Measurements from ENCODE around the gene C9orf153. TPM values are rescaled to one million over a fixed set of nuclear protein-coding genes. Genes with fewer than 3 reads are reported as not detected.

The C9orf153 gene
- total and polyA plus RNA-seq, 2 of the 13 experiments (the other 11 are each of a cell fraction or from before 2014, with no cell fraction given) = 0.17 to 0.44 TPM

GRCh38 chr9:86282077-86282978 lies 22.9 kb upstream of the C9orf153 start, which contains the start of gene ISCA1 (continued):
- peak; percentile 92; the same call in 1 of the 2 replicates for TF ChIP-seq ETV6 (CRISPR knock-in tag; conservative IDR thresholded peaks at IDR 0.05)
- TF ChIP-seq ZNF766 (CRISPR knock-in tag; IDR thresholded peaks at IDR 0.05; ENCODE audit: borderline replicate concordance) = no peak
- peak; percentile 33; the same call in 1 of the 2 replicates for TF ChIP-seq NCOA2 (CRISPR knock-in tag; IDR thresholded peaks at IDR 0.05)
- peak; percentile 55 for TF ChIP-seq KAT8 (CRISPR knock-in tag; IDR thresholded peaks at IDR 0.05)
- no peak for TF ChIP-seq AHR (CRISPR knock-in tag; IDR thresholded peaks at IDR 0.05)
- TF ChIP-seq ZNF549 (CRISPR knock-in tag; IDR thresholded peaks at IDR 0.05) = 0 out of 2 replicates have a peak, but pooled peaks have one; percentile 22
- no peak; the same call in 1 of the 2 replicates for TF ChIP-seq ZXDC (CRISPR knock-in tag; IDR thresholded peaks at IDR 0.05)
- TF ChIP-seq ZNF83 (CRISPR knock-in tag; IDR thresholded peaks at IDR 0.05; ENCODE audit: borderline replicate concordance) = no peak
- no peak for TF ChIP-seq ZNF274 (CRISPR knock-in tag; IDR thresholded peaks at IDR 0.05)
- TF ChIP-seq ZNF850 (CRISPR knock-in tag; conservative IDR thresholded peaks at IDR 0.05) = peak; percentile 94
- TF ChIP-seq HOXD1 (CRISPR knock-in tag; IDR thresholded peaks at IDR 0.05) = no peak
- TF ChIP-seq JUNB (CRISPR knock-in tag; IDR thresholded peaks at IDR 0.05; ENCODE audit: borderline replicate concordance) = no peak
- peak; percentile 52 for TF ChIP-seq KDM5A (IDR thresholded peaks at IDR 0.05; ENCODE audit: borderline replicate concordance, low read length)
- TF ChIP-seq ZNF12 (CRISPR knock-in tag; IDR thresholded peaks at IDR 0.05) = 0 out of 2 replicates have a peak, but pooled peaks have one; percentile 14
- TF ChIP-seq GTF3A (CRISPR knock-in tag; conservative IDR thresholded peaks at IDR 0.05) = peak; percentile 50; the same call in 1 of the 2 replicates
- TF ChIP-seq ZNF207 (IDR thresholded peaks at IDR 0.05; ENCODE audit: borderline replicate concordance) = no peak
- TF ChIP-seq IKZF1 (IDR thresholded peaks at IDR 0.05) = no peak
- peak; percentile 68; the same call in 1 of the 2 replicates for TF ChIP-seq MTA1 (CRISPR knock-in tag; IDR thresholded peaks at IDR 0.05; ENCODE audit: borderline replicate concordance)
- TF ChIP-seq MBNL3 (CRISPR knock-in tag; conservative IDR thresholded peaks at IDR 0.05) = no peak
- 0 out of 2 replicates have a peak, but pooled peaks have one; percentile 60 for TF ChIP-seq ZZZ3 (CRISPR knock-in tag; IDR thresholded peaks at IDR 0.05; ENCODE audit: borderline replicate concordance)
- TF ChIP-seq FOXA3 (CRISPR knock-in tag; IDR thresholded peaks at IDR 0.05) = peak; percentile 9; the same call in 1 of the 2 replicates
- TF ChIP-seq ZNF329 (CRISPR knock-in tag; IDR thresholded peaks at IDR 0.05; ENCODE audit: low read depth) = peak; percentile 82
- no peak for TF ChIP-seq AGO1 (IDR thresholded peaks at IDR 0.05; ENCODE audit: low read depth, low read length, poor library complexity, severe bottlenecking)
- no peak for TF ChIP-seq LBX2 (CRISPR knock-in tag; IDR thresholded peaks at IDR 0.05; ENCODE audit: borderline replicate concordance)
- no peak; the same call in 1 of the 2 replicates for TF ChIP-seq ZNF431 (CRISPR knock-in tag; IDR thresholded peaks at IDR 0.05; ENCODE audit: borderline replicate concordance, low read depth)
- no peak for TF ChIP-seq CHCHD3 (CRISPR knock-in tag; IDR thresholded peaks at IDR 0.05)
- TF ChIP-seq KLF12 (CRISPR knock-in tag; IDR thresholded peaks at IDR 0.05; ENCODE audit: borderline replicate concordance) = peak; percentile 71; the same call in 1 of the 2 replicates
- no peak for TF ChIP-seq ZNF225 (CRISPR knock-in tag; IDR thresholded peaks at IDR 0.05)
- no peak for TF ChIP-seq SRSF4 (IDR thresholded peaks at IDR 0.05; ENCODE audit: low read depth, low read length, poor library complexity, severe bottlenecking)
